Colon (tissue), 2 donors: Measurements from ENCODE around the gene FRMD8.

Experiments used
- FAIRE-seq: peaks from 2 replicates; lab custom pipeline; 2012; peaks lifted over from hg19 to GRCh38; lab: Jason Lieb, UNC
- donor health status: control.
- donor health status: control.

The FRMD8 gene

GRCh38 chr11:65454696-65455456 is 68.4 kb downstream of the FRMD8 start:
- FAIRE-seq: no peak

DNA sequence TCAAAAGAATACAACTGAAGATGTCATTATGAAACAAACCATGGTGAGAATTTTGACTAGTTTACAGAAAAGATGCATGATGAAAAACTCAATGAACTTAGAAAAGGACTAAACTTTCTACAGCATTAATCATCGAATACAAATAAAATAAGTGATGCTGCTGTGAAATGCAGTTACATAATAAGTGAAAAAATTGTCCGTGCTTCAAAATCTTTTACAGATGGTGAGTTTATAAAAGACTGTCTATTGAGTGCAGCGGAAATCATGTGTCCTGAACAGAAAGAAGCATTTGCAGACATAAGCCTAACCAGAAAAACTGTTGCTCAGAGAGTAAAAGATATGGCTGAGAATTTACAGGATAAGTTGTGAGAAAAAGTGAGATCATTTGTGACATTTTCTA is 70.0 kb downstream of the FRMD8 start:
- no peak for FAIRE-seq

- no peak for FAIRE-seq
Observed at GRCh38 chr11:65459552-65459951, 73.1 kb downstream of the FRMD8 start.
